ENCODE measurements around the gene NBPF20.
"Not testable (repeated sequence)": the region's sequence is repeated elsewhere in the genome, so short reads cannot be mapped to it uniquely, and the experiment has no call there.

DNA sequence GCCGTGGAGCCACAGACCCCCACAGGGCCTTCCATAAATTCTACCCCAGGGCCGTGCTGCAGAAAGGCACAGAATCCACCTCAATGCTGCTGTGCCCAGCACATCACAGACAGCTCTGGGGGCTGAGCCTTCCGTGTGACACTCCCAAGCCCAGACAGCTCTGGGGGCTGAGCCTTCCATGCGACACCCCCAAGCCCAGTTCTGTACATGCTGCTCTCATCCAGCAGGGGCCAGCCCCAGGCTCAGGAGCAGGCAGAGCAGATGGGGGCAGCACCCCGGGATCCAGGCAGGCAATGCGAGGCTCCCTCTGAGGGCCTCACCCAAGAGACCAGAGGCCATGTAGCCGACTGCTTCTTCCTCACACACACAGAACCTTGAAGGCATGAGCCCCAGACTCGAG, 27.1 kb upstream of the NBPF20 start:
- not testable (repeated sequence) for TF ChIP-seq POLR2AphosphoS5 (IDR thresholded peaks at IDR 0.05; ENCODE audit: low read depth, low read length); EGR1 (IDR thresholded peaks at IDR 0.05; ENCODE audit: borderline replicate concordance, low read depth, low read length)
